Nephron progenitor cell (in vitro differentiated cells): ENCODE measurements around the gene TBCC.

Experiments
- DNase-seq: peaks from one replicate; pipeline ENCODE4 v3.0.0; 2021
- H3K27ac Mint-ChIP-seq: 2 replicates; pipeline ENCODE4 v1.8.0; 2021; ENCODE audit warnings: mild to moderate bottlenecking, moderate library complexity, mixed read lengths
- H3K27me3 Mint-ChIP-seq: 2 replicates; pipeline ENCODE4 v1.8.0; 2021; ENCODE audit warnings: mild to moderate bottlenecking, low read depth, mixed read lengths; ENCODE audit not compliant: poor library complexity
- H3K36me3 Mint-ChIP-seq: 2 replicates; pipeline ENCODE4 v1.8.0; 2021; ENCODE audit warnings: low read depth, mixed read lengths
- H3K4me1 Mint-ChIP-seq: 2 replicates; pipeline ENCODE4 v1.8.0; 2021; ENCODE audit warnings: mixed read lengths
- H3K4me3 Mint-ChIP-seq: 2 replicates; pipeline ENCODE4 v1.8.0; 2021; ENCODE audit warnings: mild to moderate bottlenecking, moderate library complexity, mixed read lengths
- H3K9me3 Mint-ChIP-seq: 2 replicates; pipeline ENCODE4 v1.8.0; 2021; ENCODE audit warnings: mild to moderate bottlenecking, moderate library complexity, mixed read lengths
- CTCF ChIP-seq: fragments of 200-600 bp; sonication (generic); IDR thresholded peaks from 2 replicates; pipeline ENCODE4 v1.5.0; 2021; ENCODE audit warnings: antibody characterized with exemption

Gene TBCC

GRCh38 chr6:42745640-42746462 is at the start of gene TBCC:
TSS of gene TBCC (minus strand) at chr6:42746103. CDS start at chr6:42746073, 30 bp downstream.
- TF ChIP-seq CTCF, result no peak
- Mint-ChIP-seq H3K4me3 (peak within 1 kb of the TSS; percentile 99), H3K9me3 (no peaks in the 10 kb centered on the region), H3K36me3 (peaks cover 9% of the 10 kb centered on the region), H3K27ac (peak within 1 kb of the TSS; percentile 99), H3K27me3 (peaks cover 6% of the 10 kb centered on the region), H3K4me1 (peaks cover 48% of the 10 kb centered on the region)
- peak; percentile 89 for DNase-seq

GRCh38 chr6:42795651-42796050 is 49.7 kb upstream of the TBCC start:
- Mint-ChIP-seq H3K9me3 (no peaks in the 10 kb centered on the region), H3K36me3 (no peaks in the 10 kb centered on the region), H3K27me3 (no peaks in the 10 kb centered on the region), H3K4me3 (no peak overlapping the region), H3K4me1 (peaks cover 8% of the 10 kb centered on the region), H3K27ac (no peak overlapping the region)
- no peak for DNase-seq
- TF ChIP-seq CTCF, result no peak

GRCh38 chr6:42791706-42792320 is 45.9 kb upstream of the TBCC start:
- Mint-ChIP-seq H3K27me3 (no peaks in the 10 kb centered on the region), H3K4me1 (peaks cover 29% of the 10 kb centered on the region), H3K4me3 (no peak overlapping the region), H3K9me3 (no peaks in the 10 kb centered on the region), H3K36me3 (peaks cover 9% of the 10 kb centered on the region), H3K27ac (no peak overlapping the region)
- no peak for TF ChIP-seq CTCF
- no peak for DNase-seq

GRCh38 chr6:42790549-42791181 is 44.8 kb upstream of the TBCC start:
- Mint-ChIP-seq H3K36me3 (peaks cover 9% of the 10 kb centered on the region), H3K9me3 (no peaks in the 10 kb centered on the region), H3K27me3 (no peaks in the 10 kb centered on the region), H3K4me3 (no peak overlapping the region), H3K4me1 (peaks cover 29% of the 10 kb centered on the region), H3K27ac (peak overlapping the region; percentile 92)
- no peak for TF ChIP-seq CTCF
- DNase-seq, result peak; percentile 16

- Mint-ChIP-seq H3K4me3 (peak overlapping the region; percentile 4), H3K36me3 (peaks cover 9% of the 10 kb centered on the region), H3K4me1 (peaks cover 29% of the 10 kb centered on the region), H3K27ac (no peak overlapping the region), H3K27me3 (no peaks in the 10 kb centered on the region), H3K9me3 (no peaks in the 10 kb centered on the region)
- DNase-seq, result no peak
- TF ChIP-seq CTCF, result no peak
Measured at GRCh38 chr6:42788671-42789070, 42.8 kb upstream of the TBCC start.
